Activated naive CD4-positive, alpha-beta T cell (primary cell): ENCODE data around the gene FCHO1.

ENCODE experiments used
- DNase-seq, 4 experiments: peaks; one replicate each; lab custom pipeline; 2025; lab: John Stamatoyannopoulos, UW

The FCHO1 gene

GRCh38 chr19:17829855-17830566 lies 78.7 kb downstream of the FCHO1 start:
- DNase-seq = no peak

GRCh38 chr19:17830567-17831418 lies 79.5 kb downstream of the FCHO1 start:
- peak in 2 of 4 experiments; percentile 29 to 31 for DNase-seq

- no peak for DNase-seq
Observed at GRCh38 chr19:17831419-17831888, 80.2 kb downstream of the FCHO1 start.

- DNase-seq = no peak
Observed at GRCh38 chr19:17832443-17833208, 81.3 kb downstream of the FCHO1 start.

GRCh38 chr19:17834350-17835181 lies 83.3 kb downstream of the FCHO1 start:
- no peak for DNase-seq

GRCh38 chr19:17835182-17836006 lies 84.1 kb downstream of the FCHO1 start:
- DNase-seq = no peak

- no peak for DNase-seq
Observed at GRCh38 chr19:17836530-17836929, 85.3 kb downstream of the FCHO1 start.

- no peak for DNase-seq
Observed at GRCh38 chr19:17837972-17838371, 86.7 kb downstream of the FCHO1 start.
